Suprapubic skin (tissue), 4 donors: Measurements from ENCODE around the gene STK17B.

Source experiments
- EP300 ChIP-seq: sonication (generic); formaldehyde crosslinking; IDR thresholded peaks from one replicate; pipeline ENCODE4 v1.6.1; 2017; ENCODE audit warnings: antibody characterized with exemption
- POLR2AphosphoS5 ChIP-seq, 3 donors: sonication (generic); formaldehyde crosslinking; IDR thresholded peaks; one replicate each; pipeline ENCODE4 v1.6.1; 2017; ENCODE audit warnings: antibody characterized with exemption in 3 of 3
- TF ChIP-seq, protein P1 (sequence below), 2 donors: fragments of 200-600 bp in 1 of 2; fragments of 450-650 bp in 1 of 2; sonication (generic) in 1 of 2; IDR thresholded peaks; one replicate each; pipeline ENCODE4 v1.5.1; 2016 to 2019; ENCODE audit warnings: antibody characterized with exemption in 2 of 2, mild to moderate bottlenecking in 1 of 2, moderate library complexity in 1 of 2

DNA sequence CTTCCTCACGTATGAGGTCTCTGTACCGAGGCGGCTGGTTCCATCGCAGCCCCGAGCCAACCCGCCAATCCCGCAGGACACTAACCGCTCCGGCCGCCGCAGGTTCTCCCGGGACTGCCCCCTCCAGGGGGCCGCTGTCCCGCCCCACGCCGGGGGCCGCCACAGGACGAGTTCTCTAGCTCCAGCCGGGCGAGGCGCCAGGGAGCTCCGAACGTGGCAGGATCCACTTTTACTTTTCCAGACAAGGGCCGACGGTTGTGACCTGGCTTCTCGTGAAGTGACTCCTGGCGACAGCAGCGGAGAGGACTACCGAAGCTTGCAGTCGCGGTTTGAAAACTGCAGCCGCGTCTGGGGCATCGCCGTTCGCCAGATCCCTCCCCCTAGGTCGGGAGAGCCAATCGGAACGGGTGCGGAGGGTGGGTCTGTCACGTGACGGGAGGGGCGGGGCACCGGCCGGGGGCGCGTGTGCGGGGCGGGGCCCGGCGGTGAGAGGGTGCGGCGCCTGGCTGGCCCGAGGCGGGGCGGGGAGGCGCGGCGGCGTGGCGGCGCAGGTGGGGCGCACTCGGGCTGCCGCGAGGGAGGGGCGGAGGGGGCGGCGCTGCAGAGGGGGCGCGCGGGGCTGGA lies at the start of gene STK17B:
- TF ChIP-seq, protein P1, sequence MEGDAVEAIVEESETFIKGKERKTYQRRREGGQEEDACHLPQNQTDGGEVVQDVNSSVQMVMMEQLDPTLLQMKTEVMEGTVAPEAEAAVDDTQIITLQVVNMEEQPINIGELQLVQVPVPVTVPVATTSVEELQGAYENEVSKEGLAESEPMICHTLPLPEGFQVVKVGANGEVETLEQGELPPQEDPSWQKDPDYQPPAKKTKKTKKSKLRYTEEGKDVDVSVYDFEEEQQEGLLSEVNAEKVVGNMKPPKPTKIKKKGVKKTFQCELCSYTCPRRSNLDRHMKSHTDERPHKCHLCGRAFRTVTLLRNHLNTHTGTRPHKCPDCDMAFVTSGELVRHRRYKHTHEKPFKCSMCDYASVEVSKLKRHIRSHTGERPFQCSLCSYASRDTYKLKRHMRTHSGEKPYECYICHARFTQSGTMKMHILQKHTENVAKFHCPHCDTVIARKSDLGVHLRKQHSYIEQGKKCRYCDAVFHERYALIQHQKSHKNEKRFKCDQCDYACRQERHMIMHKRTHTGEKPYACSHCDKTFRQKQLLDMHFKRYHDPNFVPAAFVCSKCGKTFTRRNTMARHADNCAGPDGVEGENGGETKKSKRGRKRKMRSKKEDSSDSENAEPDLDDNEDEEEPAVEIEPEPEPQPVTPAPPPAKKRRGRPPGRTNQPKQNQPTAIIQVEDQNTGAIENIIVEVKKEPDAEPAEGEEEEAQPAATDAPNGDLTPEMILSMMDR (IDR thresholded peaks at IDR 0.05), result no peak
- peak; percentile 66 to 97 (median 86) for TF ChIP-seq POLR2AphosphoS5 (IDR thresholded peaks at IDR 0.05)
- TF ChIP-seq EP300, result no peak
